HEK293 (cell line): ENCODE data around the gene M6PR.
A peak's percentile ranks its signal among the peaks of the same experiment; 100 is the strongest.

ENCODE experiments used
- EGR2 ChIP-seq: fragments of 450-650 bp; formaldehyde crosslinking; IDR thresholded peaks from 2 replicates; pipeline ENCODE4 v1.5.1; 2016; ENCODE audit warnings: low read depth, missing biosample characterization, missing genetic modification characterization
- FEZF1 ChIP-seq: fragments of 450-650 bp; formaldehyde crosslinking; IDR thresholded peaks from 2 replicates; pipeline ENCODE4 v1.5.1; 2016; ENCODE audit warnings: missing biosample characterization, missing genetic modification characterization
- GLI4 ChIP-seq: fragments of 450-650 bp; formaldehyde crosslinking; IDR thresholded peaks from 2 replicates; pipeline ENCODE4 v1.5.1; 2016; ENCODE audit warnings: missing biosample characterization, missing genetic modification characterization
- HOXD13 ChIP-seq: sonication (generic); formaldehyde crosslinking; IDR thresholded peaks from 2 replicates; pipeline ENCODE4 v1.8.0; 2022; ENCODE audit warnings: missing genetic modification reagents, borderline replicate concordance
- KLF10 ChIP-seq: fragments of 450-650 bp; IDR thresholded peaks from 2 replicates; pipeline ENCODE4 v1.5.1; 2018; ENCODE audit warnings: missing biosample characterization, mild to moderate bottlenecking, missing genetic modification characterization
- MEIS1 ChIP-seq: sonication (generic); formaldehyde crosslinking; IDR thresholded peaks from 2 replicates; pipeline ENCODE4 v1.8.1; 2022; ENCODE audit warnings: missing genetic modification reagents, mild to moderate bottlenecking, borderline replicate concordance
- OVOL3 ChIP-seq: fragments of 450-650 bp; formaldehyde crosslinking; IDR thresholded peaks from 2 replicates; pipeline ENCODE4 v1.5.1; 2016; ENCODE audit warnings: missing biosample characterization, missing genetic modification characterization
- SP2 ChIP-seq: fragments of 450-650 bp; formaldehyde crosslinking; IDR thresholded peaks from 2 replicates; pipeline ENCODE4 v1.5.1; 2016; ENCODE audit warnings: missing biosample characterization, missing genetic modification characterization
- WT1 ChIP-seq: fragments of 450-650 bp; formaldehyde crosslinking; IDR thresholded peaks from 2 replicates; pipeline ENCODE4 v1.5.1; 2016; ENCODE audit warnings: missing biosample characterization, missing genetic modification characterization
- ZBTB17 ChIP-seq: fragments of 450-650 bp; formaldehyde crosslinking; IDR thresholded peaks from 2 replicates; pipeline ENCODE4 v1.5.1; 2016; ENCODE audit warnings: missing biosample characterization, missing genetic modification characterization
- ZFP37 ChIP-seq: fragments of 450-650 bp; formaldehyde crosslinking; IDR thresholded peaks from 2 replicates; pipeline ENCODE4 v1.5.1; 2016; ENCODE audit warnings: missing biosample characterization, missing genetic modification characterization
- ZNF140 ChIP-seq: fragments of 450-650 bp; formaldehyde crosslinking; IDR thresholded peaks from 2 replicates; pipeline ENCODE4 v1.5.1; 2016; ENCODE audit warnings: missing biosample characterization, missing genetic modification characterization
- ZNF16 ChIP-seq: fragments of 450-650 bp; formaldehyde crosslinking; IDR thresholded peaks from 2 replicates; pipeline ENCODE4 v1.5.1; 2016; ENCODE audit warnings: low read depth, missing biosample characterization, missing genetic modification characterization
- ZNF214 ChIP-seq: fragments of 450-650 bp; formaldehyde crosslinking; IDR thresholded peaks from 2 replicates; pipeline ENCODE4 v1.5.1; 2017; ENCODE audit warnings: missing biosample characterization, mild to moderate bottlenecking, missing genetic modification characterization, borderline replicate concordance
- ZNF266 ChIP-seq: fragments of 450-650 bp; formaldehyde crosslinking; IDR thresholded peaks from 2 replicates; pipeline ENCODE4 v1.5.1; 2016; ENCODE audit warnings: missing biosample characterization, missing genetic modification characterization, low read depth
- ZNF354C ChIP-seq: fragments of 450-650 bp; formaldehyde crosslinking; IDR thresholded peaks from 2 replicates; pipeline ENCODE4 v1.5.1; 2016; ENCODE audit warnings: missing biosample characterization, missing genetic modification characterization, low read depth, borderline replicate concordance
- ZNF433 ChIP-seq: fragments of 450-650 bp; formaldehyde crosslinking; IDR thresholded peaks from 2 replicates; pipeline ENCODE4 v1.5.1; 2016; ENCODE audit warnings: missing biosample characterization, missing genetic modification characterization, low read depth
- ZNF510 ChIP-seq: fragments of 450-650 bp; formaldehyde crosslinking; IDR thresholded peaks from 2 replicates; pipeline ENCODE4 v1.5.1; 2018; ENCODE audit warnings: mild to moderate bottlenecking, missing genetic modification characterization, missing biosample characterization; ENCODE audit not compliant: insufficient replicate concordance
- ZNF530 ChIP-seq: fragments of 450-650 bp; formaldehyde crosslinking; IDR thresholded peaks from 2 replicates; pipeline ENCODE4 v1.5.1; 2016; ENCODE audit warnings: low read depth, missing biosample characterization, missing genetic modification characterization
- ZNF548 ChIP-seq: fragments of 450-650 bp; formaldehyde crosslinking; IDR thresholded peaks from 2 replicates; pipeline ENCODE4 v1.5.1; 2016; ENCODE audit warnings: missing biosample characterization, missing genetic modification characterization
- ZNF549 ChIP-seq: fragments of 450-650 bp; IDR thresholded peaks from 2 replicates; pipeline ENCODE4 v1.5.1; 2018; ENCODE audit warnings: missing biosample characterization, missing genetic modification characterization, mild to moderate bottlenecking, inconsistent platforms, moderate library complexity
- ZNF561 ChIP-seq: fragments of 450-650 bp; IDR thresholded peaks from 2 replicates; pipeline ENCODE4 v1.5.1; 2018; ENCODE audit warnings: missing biosample characterization, missing genetic modification characterization, borderline replicate concordance
- ZNF585B ChIP-seq: fragments of 450-650 bp; formaldehyde crosslinking; IDR thresholded peaks from 2 replicates; pipeline ENCODE4 v1.5.1; 2016; ENCODE audit warnings: missing biosample characterization, missing genetic modification characterization
- ZNF623 ChIP-seq: fragments of 450-650 bp; formaldehyde crosslinking; IDR thresholded peaks from 2 replicates; pipeline ENCODE4 v1.5.1; 2016; ENCODE audit warnings: missing biosample characterization, missing genetic modification characterization
- ZNF664 ChIP-seq: fragments of 450-650 bp; formaldehyde crosslinking; IDR thresholded peaks from 2 replicates; pipeline ENCODE4 v1.5.1; 2016; ENCODE audit warnings: missing biosample characterization, missing genetic modification characterization
- ZNF677 ChIP-seq: fragments of 450-650 bp; IDR thresholded peaks from 2 replicates; pipeline ENCODE4 v1.5.0; 2018; ENCODE audit warnings: missing biosample characterization, mild to moderate bottlenecking, missing genetic modification characterization, moderate library complexity
- ZNF777 ChIP-seq: fragments of 450-650 bp; formaldehyde crosslinking; IDR thresholded peaks from 2 replicates; pipeline ENCODE4 v1.5.1; 2017; ENCODE audit warnings: missing biosample characterization, missing genetic modification characterization, borderline replicate concordance
- TF ChIP-seq, protein P1 (sequence below): fragments of 450-650 bp; formaldehyde crosslinking; IDR thresholded peaks from 2 replicates; pipeline ENCODE4 v1.5.1; 2016; ENCODE audit warnings: missing biosample characterization, missing genetic modification characterization
- TF ChIP-seq, protein P2 (sequence below): fragments of 450-650 bp; formaldehyde crosslinking; IDR thresholded peaks from 2 replicates; pipeline ENCODE4 v1.5.1; 2016; ENCODE audit warnings: missing biosample characterization, missing genetic modification characterization
- TF ChIP-seq, protein P3 (sequence below): fragments of 450-650 bp; formaldehyde crosslinking; conservative IDR thresholded peaks from 2 replicates; pipeline ENCODE4 v1.5.1; 2016; ENCODE audit warnings: low read depth, missing biosample characterization, missing genetic modification characterization
- TF ChIP-seq, protein P4 (sequence below): fragments of 450-650 bp; formaldehyde crosslinking; optimal IDR thresholded peaks from 2 replicates; pipeline ENCODE3; 2016; ENCODE audit warnings: missing biosample characterization, mild to moderate bottlenecking, missing genetic modification characterization

The M6PR gene

DNA sequence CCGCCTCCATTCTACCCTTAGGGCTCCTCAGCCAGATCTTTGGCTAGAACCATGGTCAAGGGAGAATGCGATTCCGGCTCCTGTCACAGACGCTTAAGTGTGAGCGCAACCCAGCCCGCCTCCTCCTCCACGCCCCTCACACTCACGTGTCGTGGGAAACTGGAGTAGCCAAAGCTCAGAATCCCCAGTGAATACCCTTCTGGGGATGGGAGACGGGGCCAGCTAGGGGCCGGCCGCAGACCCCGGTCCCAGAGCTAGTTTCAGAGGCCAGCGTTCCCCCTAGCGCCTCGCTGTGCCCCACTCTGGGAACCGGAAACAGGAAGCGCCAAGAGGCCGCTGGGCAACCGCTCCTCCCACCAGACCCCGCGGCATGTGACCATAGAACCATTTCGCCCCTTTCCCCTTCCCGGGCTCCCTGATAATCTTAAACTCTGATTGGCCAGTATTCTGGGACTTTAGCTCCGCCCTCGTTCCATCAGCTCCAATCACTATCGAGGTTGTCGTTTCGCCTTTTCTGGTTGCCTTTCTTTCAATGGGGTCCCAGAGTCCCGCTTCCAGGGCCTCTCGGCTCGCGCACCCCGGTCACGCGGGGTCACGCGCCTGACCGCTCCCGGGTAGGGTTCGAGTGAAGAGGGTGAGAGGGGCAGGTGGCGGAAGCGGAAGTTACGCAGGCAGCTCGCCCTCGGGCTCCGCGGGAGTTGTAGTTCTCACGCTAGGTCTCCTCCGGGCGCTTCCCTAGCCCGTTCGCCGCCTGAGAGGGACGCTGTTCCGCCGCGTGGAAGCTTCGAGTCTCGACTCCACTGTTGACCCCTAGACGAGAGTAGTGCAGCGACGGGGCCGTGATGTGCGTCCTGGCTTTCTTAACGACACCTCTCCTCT is at the start of gene M6PR (continued):
- TF ChIP-seq HOXD13: no peak
- no peak for TF ChIP-seq OVOL3
- TF ChIP-seq, protein P1, sequence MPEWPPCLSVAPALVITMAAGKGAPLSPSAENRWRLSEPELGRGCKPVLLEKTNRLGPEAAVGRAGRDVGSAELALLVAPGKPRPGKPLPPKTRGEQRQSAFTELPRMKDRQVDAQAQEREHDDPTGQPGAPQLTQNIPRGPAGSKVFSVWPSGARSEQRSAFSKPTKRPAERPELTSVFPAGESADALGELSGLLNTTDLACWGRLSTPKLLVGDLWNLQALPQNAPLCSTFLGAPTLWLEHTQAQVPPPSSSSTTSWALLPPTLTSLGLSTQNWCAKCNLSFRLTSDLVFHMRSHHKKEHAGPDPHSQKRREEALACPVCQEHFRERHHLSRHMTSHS (tag by site-specific recombination): no peak
- TF ChIP-seq EGR2 (tag by site-specific recombination): 0 out of 2 replicates have a peak, but pooled peaks have one; percentile 4
- TF ChIP-seq, protein P2, sequence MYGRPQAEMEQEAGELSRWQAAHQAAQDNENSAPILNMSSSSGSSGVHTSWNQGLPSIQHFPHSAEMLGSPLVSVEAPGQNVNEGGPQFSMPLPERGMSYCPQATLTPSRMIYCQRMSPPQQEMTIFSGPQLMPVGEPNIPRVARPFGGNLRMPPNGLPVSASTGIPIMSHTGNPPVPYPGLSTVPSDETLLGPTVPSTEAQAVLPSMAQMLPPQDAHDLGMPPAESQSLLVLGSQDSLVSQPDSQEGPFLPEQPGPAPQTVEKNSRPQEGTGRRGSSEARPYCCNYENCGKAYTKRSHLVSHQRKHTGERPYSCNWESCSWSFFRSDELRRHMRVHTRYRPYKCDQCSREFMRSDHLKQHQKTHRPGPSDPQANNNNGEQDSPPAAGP (tag by site-specific recombination): peak; percentile 9; the same call in 1 of the 2 replicates
- TF ChIP-seq WT1: 0 out of 2 replicates have a peak, but pooled peaks have one; percentile 9
- no peak for TF ChIP-seq ZNF664 (tag by site-specific recombination)
- TF ChIP-seq, protein P3, sequence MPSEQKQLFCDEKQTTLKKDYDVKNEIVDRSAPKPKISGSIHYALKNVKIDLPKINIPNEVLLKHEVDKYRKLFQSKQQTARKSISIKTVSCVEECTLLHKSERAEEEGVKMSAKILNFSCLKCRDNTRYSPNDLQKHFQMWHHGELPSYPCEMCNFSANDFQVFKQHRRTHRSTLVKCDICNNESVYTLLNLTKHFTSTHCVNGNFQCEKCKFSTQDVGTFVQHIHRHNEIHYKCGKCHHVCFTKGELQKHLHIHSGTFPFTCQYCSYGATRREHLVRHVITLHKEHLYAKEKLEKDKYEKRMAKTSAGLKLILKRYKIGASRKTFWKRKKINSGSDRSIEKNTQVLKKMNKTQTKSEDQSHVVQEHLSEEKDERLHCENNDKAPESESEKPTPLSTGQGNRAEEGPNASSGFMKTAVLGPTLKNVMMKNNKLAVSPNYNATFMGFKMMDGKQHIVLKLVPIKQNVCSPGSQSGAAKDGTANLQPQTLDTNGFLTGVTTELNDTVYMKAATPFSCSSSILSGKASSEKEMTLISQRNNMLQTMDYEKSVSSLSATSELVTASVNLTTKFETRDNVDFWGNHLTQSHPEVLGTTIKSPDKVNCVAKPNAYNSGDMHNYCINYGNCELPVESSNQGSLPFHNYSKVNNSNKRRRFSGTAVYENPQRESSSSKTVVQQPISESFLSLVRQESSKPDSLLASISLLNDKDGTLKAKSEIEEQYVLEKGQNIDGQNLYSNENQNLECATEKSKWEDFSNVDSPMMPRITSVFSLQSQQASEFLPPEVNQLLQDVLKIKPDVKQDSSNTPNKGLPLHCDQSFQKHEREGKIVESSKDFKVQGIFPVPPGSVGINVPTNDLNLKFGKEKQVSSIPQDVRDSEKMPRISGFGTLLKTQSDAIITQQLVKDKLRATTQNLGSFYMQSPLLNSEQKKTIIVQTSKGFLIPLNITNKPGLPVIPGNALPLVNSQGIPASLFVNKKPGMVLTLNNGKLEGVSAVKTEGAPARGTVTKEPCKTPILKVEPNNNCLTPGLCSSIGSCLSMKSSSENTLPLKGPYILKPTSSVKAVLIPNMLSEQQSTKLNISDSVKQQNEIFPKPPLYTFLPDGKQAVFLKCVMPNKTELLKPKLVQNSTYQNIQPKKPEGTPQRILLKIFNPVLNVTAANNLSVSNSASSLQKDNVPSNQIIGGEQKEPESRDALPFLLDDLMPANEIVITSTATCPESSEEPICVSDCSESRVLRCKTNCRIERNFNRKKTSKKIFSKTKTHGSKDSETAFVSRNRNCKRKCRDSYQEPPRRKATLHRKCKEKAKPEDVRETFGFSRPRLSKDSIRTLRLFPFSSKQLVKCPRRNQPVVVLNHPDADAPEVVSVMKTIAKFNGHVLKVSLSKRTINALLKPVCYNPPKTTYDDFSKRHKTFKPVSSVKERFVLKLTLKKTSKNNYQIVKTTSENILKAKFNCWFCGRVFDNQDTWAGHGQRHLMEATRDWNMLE (tag by site-specific recombination): peak; percentile 75
- TF ChIP-seq FEZF1 (tag by site-specific recombination): peak; percentile 40
- TF ChIP-seq ZNF140 (tag by site-specific recombination): no peak
- TF ChIP-seq ZNF510 (tag by site-specific recombination): no peak
- TF ChIP-seq KLF10 (tag by site-specific recombination): no peak
- TF ChIP-seq GLI4: no peak
- no peak for TF ChIP-seq MEIS1 (CRISPR knock-in tag)
- TF ChIP-seq SP2 (tag by site-specific recombination): peak; percentile 95
- TF ChIP-seq, protein P4, sequence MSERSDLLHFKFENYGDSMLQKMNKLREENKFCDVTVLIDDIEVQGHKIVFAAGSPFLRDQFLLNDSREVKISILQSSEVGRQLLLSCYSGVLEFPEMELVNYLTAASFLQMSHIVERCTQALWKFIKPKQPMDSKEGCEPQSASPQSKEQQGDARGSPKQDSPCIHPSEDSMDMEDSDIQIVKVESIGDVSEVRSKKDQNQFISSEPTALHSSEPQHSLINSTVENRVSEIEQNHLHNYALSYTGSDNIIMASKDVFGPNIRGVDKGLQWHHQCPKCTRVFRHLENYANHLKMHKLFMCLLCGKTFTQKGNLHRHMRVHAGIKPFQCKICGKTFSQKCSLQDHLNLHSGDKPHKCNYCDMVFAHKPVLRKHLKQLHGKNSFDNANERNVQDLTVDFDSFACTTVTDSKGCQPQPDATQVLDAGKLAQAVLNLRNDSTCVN: peak; percentile 97
- no peak for TF ChIP-seq ZNF530 (tag by site-specific recombination)
- TF ChIP-seq ZNF623 (tag by site-specific recombination): no peak
- no peak for TF ChIP-seq ZNF214
- peak; percentile 89 for TF ChIP-seq ZBTB17 (tag by site-specific recombination)
- no peak for TF ChIP-seq ZNF266
- no peak for TF ChIP-seq ZNF548
- TF ChIP-seq ZNF433: no peak
- no peak for TF ChIP-seq ZNF549 (tag by site-specific recombination)
- TF ChIP-seq ZNF16: no peak
- no peak for TF ChIP-seq ZNF777 (tag by site-specific recombination)
- TF ChIP-seq ZNF561 (tag by site-specific recombination): no peak
- no peak for TF ChIP-seq ZNF585B (tag by site-specific recombination)
- peak; percentile 61; the same call in 1 of the 2 replicates for TF ChIP-seq ZFP37
- TF ChIP-seq ZNF677 (tag by site-specific recombination): no peak
- TF ChIP-seq ZNF354C (tag by site-specific recombination): no peak
